Measurements from ENCODE around the gene RABGAP1.

RABGAP1 gene

GRCh38 chr9:123059472-123060220, 118.8 kb downstream of the RABGAP1 start:
- H3K36me3 ChIP-seq (ENCODE audit: insufficient read depth, low read length) = peaks cover 4% of the 10 kb centered on the region
- no peak overlapping the region for H3K4me3 ChIP-seq (ENCODE audit: low read depth in 1 of 2, low read length in 2 of 2)
- H3K9me3 ChIP-seq (ENCODE audit: low read length) = no peaks in the 10 kb centered on the region
- no peaks in the 10 kb centered on the region for H3K4me1 ChIP-seq (ENCODE audit: insufficient read depth, low read length)
- no peak overlapping the region for H3K9ac ChIP-seq (ENCODE audit: low read length)
- H3K27ac ChIP-seq (ENCODE audit: low read depth, low read length) = no peak overlapping the region
- no peaks in the 10 kb centered on the region for H3K27me3 ChIP-seq (ENCODE audit: control insufficient read depth in 1 of 2, insufficient read depth in 2 of 2, low read length in 2 of 2)

GRCh38 chr9:123061216-123061615, 120.4 kb downstream of the RABGAP1 start:
- Histone ChIP-seq H3K9me3 (ENCODE audit: low read length) (no peaks in the 10 kb centered on the region), H3K27me3 (ENCODE audit: control insufficient read depth in 1 of 2, insufficient read depth in 2 of 2, low read length in 2 of 2) (no peaks in the 10 kb centered on the region), H3K9ac (ENCODE audit: low read length) (no peak overlapping the region), H3K4me1 (ENCODE audit: insufficient read depth, low read length) (no peaks in the 10 kb centered on the region), H3K27ac (ENCODE audit: low read depth, low read length) (no peak overlapping the region), H3K4me3 (ENCODE audit: low read depth in 1 of 2, low read length in 2 of 2) (no peak overlapping the region), H3K36me3 (ENCODE audit: insufficient read depth, low read length) (peaks cover 16% of the 10 kb centered on the region)

- Histone ChIP-seq H3K27me3 (ENCODE audit: control insufficient read depth in 1 of 2, insufficient read depth in 2 of 2, low read length in 2 of 2) (no peaks in the 10 kb centered on the region), H3K9me3 (ENCODE audit: low read length) (no peaks in the 10 kb centered on the region), H3K36me3 (ENCODE audit: insufficient read depth, low read length) (peaks cover 29% of the 10 kb centered on the region), H3K4me3 (ENCODE audit: low read depth in 1 of 2, low read length in 2 of 2) (no peak overlapping the region), H3K9ac (ENCODE audit: low read length) (no peak overlapping the region), H3K27ac (ENCODE audit: low read depth, low read length) (no peak overlapping the region), H3K4me1 (ENCODE audit: insufficient read depth, low read length) (no peaks in the 10 kb centered on the region)
These were observed 121.7 kb downstream of the RABGAP1 start for GRCh38 chr9:123062351-123063176.

- Histone ChIP-seq H3K27me3 (ENCODE audit: control insufficient read depth in 1 of 2, insufficient read depth in 2 of 2, low read length in 2 of 2) (no peaks in the 10 kb centered on the region), H3K27ac (ENCODE audit: low read depth, low read length) (no peak overlapping the region), H3K4me3 (ENCODE audit: low read depth in 1 of 2, low read length in 2 of 2) (no peak overlapping the region), H3K9ac (ENCODE audit: low read length) (no peak overlapping the region), H3K4me1 (ENCODE audit: insufficient read depth, low read length) (no peaks in the 10 kb centered on the region), H3K36me3 (ENCODE audit: insufficient read depth, low read length) (peaks cover 32% of the 10 kb centered on the region), H3K9me3 (ENCODE audit: low read length) (no peaks in the 10 kb centered on the region)
These were observed 122.4 kb downstream of the RABGAP1 start for GRCh38 chr9:123063177-123063598.

GRCh38 chr9:123063896-123064295, 123.1 kb downstream of the RABGAP1 start:
- no peak overlapping the region for H3K4me3 ChIP-seq (ENCODE audit: low read depth in 1 of 2, low read length in 2 of 2)
- H3K27ac ChIP-seq (ENCODE audit: low read depth, low read length) = no peak overlapping the region
- peaks cover 32% of the 10 kb centered on the region for H3K36me3 ChIP-seq (ENCODE audit: insufficient read depth, low read length)
- no peaks in the 10 kb centered on the region for H3K9me3 ChIP-seq (ENCODE audit: low read length)
- no peaks in the 10 kb centered on the region for H3K27me3 ChIP-seq (ENCODE audit: control insufficient read depth in 1 of 2, insufficient read depth in 2 of 2, low read length in 2 of 2)
- H3K4me1 ChIP-seq (ENCODE audit: insufficient read depth, low read length) = no peaks in the 10 kb centered on the region
- no peak overlapping the region for H3K9ac ChIP-seq (ENCODE audit: low read length)

- Histone ChIP-seq H3K9me3 (ENCODE audit: low read length) (no peaks in the 10 kb centered on the region), H3K27ac (ENCODE audit: low read depth, low read length) (no peak overlapping the region), H3K36me3 (ENCODE audit: insufficient read depth, low read length) (peaks cover 32% of the 10 kb centered on the region), H3K4me1 (ENCODE audit: insufficient read depth, low read length) (no peaks in the 10 kb centered on the region), H3K27me3 (ENCODE audit: control insufficient read depth in 1 of 2, insufficient read depth in 2 of 2, low read length in 2 of 2) (no peaks in the 10 kb centered on the region), H3K9ac (ENCODE audit: low read length) (no peak overlapping the region), H3K4me3 (ENCODE audit: low read depth in 1 of 2, low read length in 2 of 2) (no peak overlapping the region)
These were observed 123.9 kb downstream of the RABGAP1 start for GRCh38 chr9:123064716-123065115.

GRCh38 chr9:123065196-123065595, 124.4 kb downstream of the RABGAP1 start:
- Histone ChIP-seq H3K27me3 (ENCODE audit: control insufficient read depth in 1 of 2, insufficient read depth in 2 of 2, low read length in 2 of 2) (no peaks in the 10 kb centered on the region), H3K4me1 (ENCODE audit: insufficient read depth, low read length) (no peaks in the 10 kb centered on the region), H3K9me3 (ENCODE audit: low read length) (no peaks in the 10 kb centered on the region), H3K9ac (ENCODE audit: low read length) (no peak overlapping the region), H3K4me3 (ENCODE audit: low read depth in 1 of 2, low read length in 2 of 2) (no peak overlapping the region), H3K36me3 (ENCODE audit: insufficient read depth, low read length) (peaks cover 35% of the 10 kb centered on the region), H3K27ac (ENCODE audit: low read depth, low read length) (no peak overlapping the region)

GRCh38 chr9:123067136-123067535, 126.3 kb downstream of the RABGAP1 start:
- H3K27me3 ChIP-seq (ENCODE audit: control insufficient read depth in 1 of 2, insufficient read depth in 2 of 2, low read length in 2 of 2) = no peaks in the 10 kb centered on the region
- no peak overlapping the region for H3K27ac ChIP-seq (ENCODE audit: low read depth, low read length)
- H3K9me3 ChIP-seq (ENCODE audit: low read length) = no peaks in the 10 kb centered on the region
- no peaks in the 10 kb centered on the region for H3K4me1 ChIP-seq (ENCODE audit: insufficient read depth, low read length)
- no peak overlapping the region for H3K4me3 ChIP-seq (ENCODE audit: low read depth in 1 of 2, low read length in 2 of 2)
- H3K9ac ChIP-seq (ENCODE audit: low read length) = no peak overlapping the region
- H3K36me3 ChIP-seq (ENCODE audit: insufficient read depth, low read length) = peaks cover 38% of the 10 kb centered on the region

GRCh38 chr9:123069010-123069481, 128.2 kb downstream of the RABGAP1 start:
- Histone ChIP-seq H3K27ac (ENCODE audit: low read depth, low read length) (no peak overlapping the region), H3K36me3 (ENCODE audit: insufficient read depth, low read length) (peaks cover 38% of the 10 kb centered on the region), H3K9ac (ENCODE audit: low read length) (no peak overlapping the region), H3K9me3 (ENCODE audit: low read length) (no peaks in the 10 kb centered on the region), H3K27me3 (ENCODE audit: control insufficient read depth in 1 of 2, insufficient read depth in 2 of 2, low read length in 2 of 2) (no peaks in the 10 kb centered on the region), H3K4me1 (ENCODE audit: insufficient read depth, low read length) (peaks cover 7% of the 10 kb centered on the region), H3K4me3 (ENCODE audit: low read depth in 1 of 2, low read length in 2 of 2) (no peak overlapping the region)

- no peak overlapping the region for H3K27ac ChIP-seq (ENCODE audit: low read depth, low read length)
- peaks cover 7% of the 10 kb centered on the region for H3K4me1 ChIP-seq (ENCODE audit: insufficient read depth, low read length)
- H3K9ac ChIP-seq (ENCODE audit: low read length) = no peak overlapping the region
- no peaks in the 10 kb centered on the region for H3K27me3 ChIP-seq (ENCODE audit: control insufficient read depth in 1 of 2, insufficient read depth in 2 of 2, low read length in 2 of 2)
- H3K9me3 ChIP-seq (ENCODE audit: low read length) = no peaks in the 10 kb centered on the region
- peaks cover 36% of the 10 kb centered on the region for H3K36me3 ChIP-seq (ENCODE audit: insufficient read depth, low read length)
- H3K4me3 ChIP-seq (ENCODE audit: low read depth in 1 of 2, low read length in 2 of 2) = no peak overlapping the region
These were observed 129.4 kb downstream of the RABGAP1 start for GRCh38 chr9:123070198-123070597.

GRCh38 chr9:123072407-123072995, 131.7 kb downstream of the RABGAP1 start:
- Histone ChIP-seq H3K4me1 (ENCODE audit: insufficient read depth, low read length) (peaks cover 7% of the 10 kb centered on the region), H3K27me3 (ENCODE audit: control insufficient read depth in 1 of 2, insufficient read depth in 2 of 2, low read length in 2 of 2) (no peaks in the 10 kb centered on the region), H3K27ac (ENCODE audit: low read depth, low read length) (no peak overlapping the region), H3K9ac (ENCODE audit: low read length) (no peak overlapping the region), H3K9me3 (ENCODE audit: low read length) (no peaks in the 10 kb centered on the region), H3K4me3 (ENCODE audit: low read depth in 1 of 2, low read length in 2 of 2) (no peak overlapping the region), H3K36me3 (ENCODE audit: insufficient read depth, low read length) (peaks cover 13% of the 10 kb centered on the region)

All from muscle layer of colon (tissue), 2 donors.